ENCODE measurements around the gene GPR137C. TPM values are rescaled to one million over a fixed set of nuclear protein-coding genes. Genes with fewer than 3 reads are reported as not detected.
A peak's percentile ranks its signal among the peaks of the same experiment; 100 is the strongest.

GPR137C gene
- total RNA-seq, 2 experiments from 2014 or later: 0.05 to 0.11 TPM

DNA sequence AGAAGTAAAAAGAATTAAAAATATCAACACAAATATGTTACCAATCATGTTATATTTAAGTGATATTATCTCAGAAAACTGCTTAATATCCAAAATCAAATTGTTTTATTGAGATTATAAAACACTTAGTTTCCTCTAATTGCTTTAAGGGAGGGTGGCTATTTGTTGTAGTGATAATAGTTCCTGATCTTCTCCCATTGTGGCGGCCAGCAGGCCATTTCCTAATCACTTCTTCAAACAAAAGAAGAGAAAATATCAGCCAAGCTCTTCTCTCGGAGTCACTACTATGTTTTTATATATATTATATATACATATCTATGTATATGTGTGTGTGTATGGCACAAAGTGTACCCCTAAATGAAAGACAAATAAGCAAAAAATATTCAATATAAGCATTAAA is 111.2 kb downstream of the GPR137C start:
- Mint-ChIP-seq H3K4me1 (ENCODE audit: low read depth) (peaks cover 6% of the 10 kb centered on the region), H3K27me3 (no peaks in the 10 kb centered on the region), H3K9me3 (no peaks in the 10 kb centered on the region), H3K36me3 (ENCODE audit: low read depth) (peaks cover 34% of the 10 kb centered on the region), H3K27ac (no peak overlapping the region), H3K4me3 (no peak overlapping the region)
- CTCF ChIA-PET: no interaction called here
- POLR2A ChIA-PET: no interaction called here
- DNase-seq (no peak), ATAC-seq (no peak)
- TF ChIP-seq, protein P1, sequence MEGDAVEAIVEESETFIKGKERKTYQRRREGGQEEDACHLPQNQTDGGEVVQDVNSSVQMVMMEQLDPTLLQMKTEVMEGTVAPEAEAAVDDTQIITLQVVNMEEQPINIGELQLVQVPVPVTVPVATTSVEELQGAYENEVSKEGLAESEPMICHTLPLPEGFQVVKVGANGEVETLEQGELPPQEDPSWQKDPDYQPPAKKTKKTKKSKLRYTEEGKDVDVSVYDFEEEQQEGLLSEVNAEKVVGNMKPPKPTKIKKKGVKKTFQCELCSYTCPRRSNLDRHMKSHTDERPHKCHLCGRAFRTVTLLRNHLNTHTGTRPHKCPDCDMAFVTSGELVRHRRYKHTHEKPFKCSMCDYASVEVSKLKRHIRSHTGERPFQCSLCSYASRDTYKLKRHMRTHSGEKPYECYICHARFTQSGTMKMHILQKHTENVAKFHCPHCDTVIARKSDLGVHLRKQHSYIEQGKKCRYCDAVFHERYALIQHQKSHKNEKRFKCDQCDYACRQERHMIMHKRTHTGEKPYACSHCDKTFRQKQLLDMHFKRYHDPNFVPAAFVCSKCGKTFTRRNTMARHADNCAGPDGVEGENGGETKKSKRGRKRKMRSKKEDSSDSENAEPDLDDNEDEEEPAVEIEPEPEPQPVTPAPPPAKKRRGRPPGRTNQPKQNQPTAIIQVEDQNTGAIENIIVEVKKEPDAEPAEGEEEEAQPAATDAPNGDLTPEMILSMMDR (IDR thresholded peaks at IDR 0.05): no peak
- intact Hi-C loops (cut with micrococcal nuclease): no loop called here

GRCh38 chr14:52678591-52678990 is 126.0 kb downstream of the GPR137C start:
- Mint-ChIP-seq H3K36me3 (ENCODE audit: low read depth) (peaks cover 39% of the 10 kb centered on the region), H3K4me3 (no peak overlapping the region), H3K27me3 (no peaks in the 10 kb centered on the region), H3K9me3 (no peaks in the 10 kb centered on the region), H3K27ac (no peak overlapping the region), H3K4me1 (ENCODE audit: low read depth) (peaks cover 2% of the 10 kb centered on the region)
- CTCF ChIA-PET: interaction anchor here (1.0 kb wide), 1 partner anchor 13 kb away, joined by 4 read pairs; no protein-coding TSS in a partner anchor
- TF ChIP-seq, protein P1 (IDR thresholded peaks at IDR 0.05): peak; percentile 58
- ATAC-seq: peak; percentile 27
- POLR2A ChIA-PET: no interaction called here
- DNase-seq: no peak
- intact Hi-C loops (cut with micrococcal nuclease): no loop called here

DNA sequence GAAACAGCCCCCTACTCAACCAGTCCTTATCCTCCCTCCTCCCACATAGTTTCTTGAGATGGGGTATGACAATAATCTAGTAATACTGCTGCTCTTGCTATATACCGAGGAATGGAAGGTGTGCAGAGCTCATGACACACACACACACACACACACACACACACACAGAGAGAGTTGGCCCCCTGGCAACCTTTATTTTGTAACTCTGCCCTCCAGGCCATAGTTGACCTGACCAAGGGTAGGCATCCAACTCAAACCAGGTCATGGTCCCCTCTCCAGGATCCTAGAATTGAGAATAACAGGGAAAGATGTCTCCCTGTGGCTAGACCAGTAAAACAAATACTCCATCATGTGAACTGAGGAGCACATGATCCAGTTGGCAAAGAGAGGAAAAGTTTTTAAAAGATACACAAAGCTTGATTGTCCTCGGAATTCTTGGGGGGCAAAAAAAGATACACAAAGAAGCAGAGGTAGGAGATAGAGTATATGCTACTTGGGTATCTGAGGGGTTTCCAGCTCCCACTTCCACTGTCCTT is 131.4 kb downstream of the GPR137C start:
- DNase-seq: no peak
- Mint-ChIP-seq H3K4me3 (no peak overlapping the region), H3K27me3 (no peaks in the 10 kb centered on the region), H3K4me1 (ENCODE audit: low read depth) (peaks cover 42% of the 10 kb centered on the region), H3K36me3 (ENCODE audit: low read depth) (peaks cover 23% of the 10 kb centered on the region), H3K27ac (no peak overlapping the region), H3K9me3 (no peaks in the 10 kb centered on the region)
- ChIA-PET CTCF (interaction anchor here (0.7 kb wide), 1 partner anchor 32 kb away, joined by 3 read pairs; no protein-coding TSS in a partner anchor), POLR2A (no interaction called here)
- intact Hi-C loops (cut with micrococcal nuclease): no loop called here
- TF ChIP-seq, protein P1 (IDR thresholded peaks at IDR 0.05): no peak
- ATAC-seq: no peak

DNA sequence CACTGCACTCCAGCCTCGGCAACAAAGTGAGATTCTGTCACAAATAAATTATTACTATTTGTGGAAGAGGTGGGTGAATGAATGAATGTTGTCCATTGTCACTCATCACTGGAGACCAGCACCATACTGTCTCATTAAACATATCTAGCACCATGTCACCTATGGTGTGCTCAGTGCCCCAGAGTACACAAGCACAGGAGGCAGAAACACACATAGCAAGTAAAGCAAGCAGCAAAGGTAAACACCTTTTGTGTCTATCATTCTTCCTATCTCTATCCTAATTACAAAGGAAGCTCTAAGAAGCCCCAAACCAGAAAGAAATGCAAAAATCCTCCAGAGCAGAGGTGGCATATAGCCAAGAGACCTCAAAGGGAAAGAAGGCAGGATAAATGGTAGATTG is 133.5 kb downstream of the GPR137C start:
- TF ChIP-seq, protein P1 (IDR thresholded peaks at IDR 0.05): no peak
- H3K36me3 Mint-ChIP-seq (ENCODE audit: low read depth): peaks cover 28% of the 10 kb centered on the region
- peaks cover 57% of the 10 kb centered on the region for H3K4me1 Mint-ChIP-seq (ENCODE audit: low read depth)
- intact Hi-C loops (cut with micrococcal nuclease): no loop called here
- no peaks in the 10 kb centered on the region for H3K27me3 Mint-ChIP-seq
- no peak for DNase-seq
- no peak overlapping the region for H3K27ac Mint-ChIP-seq
- POLR2A ChIA-PET: interaction anchor here (0.7 kb wide), 1 partner anchor 21 kb away, joined by 3 read pairs; the partner anchor contains the start of gene PSMC6
- CTCF ChIA-PET: no interaction called here
- no peaks in the 10 kb centered on the region for H3K9me3 Mint-ChIP-seq
- no peak for ATAC-seq
- no peak overlapping the region for H3K4me3 Mint-ChIP-seq

Other genes with a start within 250 kb of the GPR137C start
- gene PTGER2, start 238.5 kb upstream of the GPR137C start, total RNA-seq: 10 to 100 TPM; 19.5 to 19.9 TPM
- 1 to 10 TPM; 5.7 to 6.8 TPM for gene TXNDC16, start 331 bp upstream of the GPR137C start, total RNA-seq
- gene ERO1A, start 142.7 kb downstream of the GPR137C start, total RNA-seq: 100 to 1,000 TPM; 187 to 202 TPM
- gene PSMC6, start 154.4 kb downstream of the GPR137C start, total RNA-seq: 100 to 1,000 TPM; 104 to 105 TPM
- gene STYX, start 177.3 kb downstream of the GPR137C start, total RNA-seq: 10 to 100 TPM; 13.0 to 13.2 TPM
- 10 to 100 TPM; 30.2 to 33.1 TPM for gene GNPNAT1, start 238.8 kb downstream of the GPR137C start, total RNA-seq

Measured in activated CD8-positive, alpha-beta T cell treated with anti-CD3 and anti-CD28 coated beads for 36 hours (primary cell).